ENCODE measurements around the gene MCC.

The MCC gene

DNA sequence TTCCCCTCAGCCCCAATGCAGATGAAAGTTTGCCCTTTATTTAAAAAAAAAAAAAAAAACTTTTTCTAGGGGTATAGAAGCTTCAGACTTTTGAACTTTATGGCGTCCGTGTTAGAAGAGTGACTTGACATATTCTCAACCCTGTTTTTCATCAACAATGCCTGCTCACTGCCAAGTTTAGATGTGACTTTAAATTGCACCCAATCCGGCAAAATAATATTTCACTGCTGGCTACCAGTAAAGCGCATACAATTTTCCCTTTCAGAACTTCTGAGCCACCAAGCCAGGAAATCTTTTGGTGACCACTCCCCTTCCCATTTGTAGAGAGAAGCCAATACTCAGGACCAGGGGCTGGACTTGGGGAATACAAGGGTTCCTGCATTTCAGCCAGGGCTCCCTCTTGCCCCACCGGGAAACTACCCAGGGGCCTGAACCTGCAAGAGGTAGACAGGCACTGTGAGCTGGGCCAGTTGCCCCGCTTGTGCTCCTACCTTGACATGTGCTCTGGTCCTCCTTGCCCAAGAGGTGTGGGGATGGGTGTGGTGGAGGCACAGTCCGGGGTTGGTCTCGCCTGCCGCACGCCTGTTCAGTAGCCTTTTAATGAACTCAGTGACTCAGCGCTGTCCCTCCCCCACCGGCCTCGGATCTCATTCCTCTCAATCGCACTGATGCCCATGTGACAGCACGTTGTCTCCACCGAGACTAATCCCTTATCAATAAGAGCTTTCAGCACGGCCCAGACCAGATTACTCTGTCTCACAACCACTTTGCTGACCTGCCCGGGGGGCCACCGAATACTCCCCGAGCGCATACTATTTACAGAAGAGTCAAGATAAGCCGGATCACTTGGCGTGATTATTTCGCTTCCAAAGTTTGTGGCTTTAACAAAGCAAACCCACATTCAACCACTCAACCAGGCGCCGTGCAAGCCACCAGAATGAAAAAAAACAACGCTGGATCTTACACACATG lies 285.2 kb downstream of the MCC start:
- TF ChIP-seq CTCF (IDR thresholded peaks at IDR 0.05; ENCODE audit: extremely low read depth, missing control alignments): no peak
- DNase-seq (ENCODE audit: low spot score): no peak

DNA sequence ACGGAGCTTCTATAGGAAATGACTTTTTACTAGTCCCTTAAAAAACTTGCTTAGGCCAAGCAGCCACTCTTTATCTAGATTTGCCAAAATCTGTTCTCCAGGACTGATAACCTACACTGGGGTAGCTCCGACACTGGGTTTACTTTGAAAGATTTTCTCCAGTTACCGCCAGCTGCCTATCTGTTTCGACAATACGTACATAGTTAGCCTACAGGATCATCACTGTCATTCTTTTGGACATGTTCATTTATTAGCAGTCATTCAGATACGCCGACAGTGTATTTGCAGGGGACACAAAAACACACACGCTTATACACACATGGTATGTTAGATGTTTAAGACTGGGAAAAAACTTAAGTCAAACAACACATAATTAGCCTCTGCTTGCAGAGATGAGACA lies 286.0 kb downstream of the MCC start:
- no peak for TF ChIP-seq CTCF (IDR thresholded peaks at IDR 0.05; ENCODE audit: extremely low read depth, missing control alignments)
- DNase-seq (ENCODE audit: low spot score): no peak

- TF ChIP-seq CTCF (IDR thresholded peaks at IDR 0.05; ENCODE audit: extremely low read depth, missing control alignments): no peak
- no peak for DNase-seq (ENCODE audit: low spot score)
Measured at GRCh38 chr5:113201715-113202114, 286.5 kb downstream of the MCC start.

DNA sequence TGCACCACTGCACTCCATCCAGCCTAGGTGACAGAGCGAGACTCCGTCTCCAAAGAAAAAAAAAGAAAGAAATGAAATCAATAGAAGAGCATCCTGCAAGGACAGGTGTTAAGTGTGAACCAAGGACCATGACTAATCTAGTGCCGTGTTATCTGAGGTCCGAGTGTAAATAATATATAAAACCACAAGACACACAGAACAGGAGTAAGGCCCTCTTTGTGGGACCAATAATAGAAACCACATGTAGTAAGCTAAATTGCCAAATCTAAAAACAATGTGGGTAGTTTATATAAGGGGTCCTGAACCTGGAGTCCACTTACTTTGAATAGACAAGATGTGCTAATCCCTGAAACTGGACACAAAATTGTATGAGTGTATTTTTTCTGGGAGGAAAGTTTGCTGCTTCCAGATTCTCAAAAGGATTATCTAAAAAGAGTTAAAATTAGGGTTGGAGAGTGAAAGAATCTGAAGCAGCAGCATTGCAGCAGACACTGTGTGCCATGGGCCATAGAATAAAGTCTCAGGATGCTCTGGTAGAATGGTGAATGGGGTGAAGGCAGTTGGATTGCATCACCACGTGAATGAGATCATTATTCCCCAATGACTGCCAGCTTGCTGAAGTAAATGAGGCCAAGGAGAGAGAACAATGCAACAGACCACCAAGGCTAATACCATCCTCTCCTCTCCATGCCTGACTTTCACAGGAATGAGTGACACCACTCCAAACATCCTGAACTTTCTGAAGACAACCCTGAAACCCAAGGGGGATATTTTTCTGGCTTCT lies 288.9 kb downstream of the MCC start:
- no peak for DNase-seq (ENCODE audit: low spot score)
- TF ChIP-seq CTCF (IDR thresholded peaks at IDR 0.05; ENCODE audit: extremely low read depth, missing control alignments): no peak

- TF ChIP-seq CTCF (IDR thresholded peaks at IDR 0.05; ENCODE audit: extremely low read depth, missing control alignments): no peak
- no peak for DNase-seq (ENCODE audit: low spot score)
Measured at GRCh38 chr5:113197456-113198200, 290.6 kb downstream of the MCC start.

- no peak for TF ChIP-seq CTCF (IDR thresholded peaks at IDR 0.05; ENCODE audit: extremely low read depth, missing control alignments)
- no peak for DNase-seq (ENCODE audit: low spot score)
Measured at GRCh38 chr5:113195771-113196170, 292.5 kb downstream of the MCC start.

Measured in GM20000 (cell line).